Measurements from ENCODE around the gene LY6G5C. TPM values are rescaled to one million over a fixed set of nuclear protein-coding genes. Genes with fewer than 3 reads are reported as not detected.

Gene LY6G5C
- total RNA-seq, 1 donor from 2014 or later: not detected

DNA sequence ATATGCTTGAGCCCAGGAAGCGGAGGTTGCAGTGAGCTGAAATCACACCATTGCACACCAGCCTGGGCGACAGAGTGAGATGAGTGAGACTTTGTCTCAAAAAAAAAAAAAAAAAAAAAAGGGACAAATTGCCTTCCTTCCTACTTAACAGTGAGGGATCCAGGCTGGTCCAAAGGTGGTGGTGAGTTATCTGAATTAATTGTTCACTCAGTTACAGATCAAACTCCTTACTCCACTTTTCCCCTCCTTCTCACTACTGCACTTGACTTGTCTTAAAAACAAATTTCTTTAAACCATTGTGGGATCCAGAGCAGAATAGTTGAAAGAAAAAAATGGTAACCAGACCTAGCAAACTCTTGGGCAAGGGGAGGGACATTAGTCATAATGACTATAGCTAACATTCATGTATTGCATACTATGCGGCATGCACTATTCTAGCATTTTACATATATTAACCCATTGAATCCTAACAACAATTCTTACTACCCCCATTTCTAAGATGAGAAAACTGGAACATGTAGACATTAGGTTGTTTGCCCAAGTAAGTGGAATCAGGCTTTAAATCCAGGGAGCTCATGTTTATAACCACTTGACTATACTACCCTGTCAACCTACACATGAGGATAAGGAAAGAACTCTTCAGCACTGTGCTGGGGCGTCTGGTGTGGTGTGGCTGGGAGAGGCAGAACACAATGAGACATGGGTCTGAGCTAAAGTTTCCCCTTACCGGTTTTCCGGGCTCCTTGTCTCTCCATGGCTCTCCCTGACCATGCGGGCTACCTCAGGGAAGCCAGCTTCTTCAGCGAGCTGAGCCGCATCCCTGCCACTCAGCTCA is 17.5 kb downstream of the LY6G5C start:
- H3K4me3 ChIP-seq (ENCODE audit: low read depth, low read length): no peak overlapping the region
- TF ChIP-seq, protein P1, sequence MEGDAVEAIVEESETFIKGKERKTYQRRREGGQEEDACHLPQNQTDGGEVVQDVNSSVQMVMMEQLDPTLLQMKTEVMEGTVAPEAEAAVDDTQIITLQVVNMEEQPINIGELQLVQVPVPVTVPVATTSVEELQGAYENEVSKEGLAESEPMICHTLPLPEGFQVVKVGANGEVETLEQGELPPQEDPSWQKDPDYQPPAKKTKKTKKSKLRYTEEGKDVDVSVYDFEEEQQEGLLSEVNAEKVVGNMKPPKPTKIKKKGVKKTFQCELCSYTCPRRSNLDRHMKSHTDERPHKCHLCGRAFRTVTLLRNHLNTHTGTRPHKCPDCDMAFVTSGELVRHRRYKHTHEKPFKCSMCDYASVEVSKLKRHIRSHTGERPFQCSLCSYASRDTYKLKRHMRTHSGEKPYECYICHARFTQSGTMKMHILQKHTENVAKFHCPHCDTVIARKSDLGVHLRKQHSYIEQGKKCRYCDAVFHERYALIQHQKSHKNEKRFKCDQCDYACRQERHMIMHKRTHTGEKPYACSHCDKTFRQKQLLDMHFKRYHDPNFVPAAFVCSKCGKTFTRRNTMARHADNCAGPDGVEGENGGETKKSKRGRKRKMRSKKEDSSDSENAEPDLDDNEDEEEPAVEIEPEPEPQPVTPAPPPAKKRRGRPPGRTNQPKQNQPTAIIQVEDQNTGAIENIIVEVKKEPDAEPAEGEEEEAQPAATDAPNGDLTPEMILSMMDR (IDR thresholded peaks at IDR 0.05; ENCODE audit: insufficient read depth, low read length, severe bottlenecking): no peak
- peak; percentile 64 for DNase-seq (ENCODE audit: low read depth)
- no peaks in the 10 kb centered on the region for H3K27me3 ChIP-seq (ENCODE audit: control insufficient read depth, insufficient read depth, low read length)
- no peak for FAIRE-seq
- peaks cover 6% of the 10 kb centered on the region for H3K36me3 ChIP-seq (ENCODE audit: control insufficient read depth, insufficient read depth, low read length)

DNA sequence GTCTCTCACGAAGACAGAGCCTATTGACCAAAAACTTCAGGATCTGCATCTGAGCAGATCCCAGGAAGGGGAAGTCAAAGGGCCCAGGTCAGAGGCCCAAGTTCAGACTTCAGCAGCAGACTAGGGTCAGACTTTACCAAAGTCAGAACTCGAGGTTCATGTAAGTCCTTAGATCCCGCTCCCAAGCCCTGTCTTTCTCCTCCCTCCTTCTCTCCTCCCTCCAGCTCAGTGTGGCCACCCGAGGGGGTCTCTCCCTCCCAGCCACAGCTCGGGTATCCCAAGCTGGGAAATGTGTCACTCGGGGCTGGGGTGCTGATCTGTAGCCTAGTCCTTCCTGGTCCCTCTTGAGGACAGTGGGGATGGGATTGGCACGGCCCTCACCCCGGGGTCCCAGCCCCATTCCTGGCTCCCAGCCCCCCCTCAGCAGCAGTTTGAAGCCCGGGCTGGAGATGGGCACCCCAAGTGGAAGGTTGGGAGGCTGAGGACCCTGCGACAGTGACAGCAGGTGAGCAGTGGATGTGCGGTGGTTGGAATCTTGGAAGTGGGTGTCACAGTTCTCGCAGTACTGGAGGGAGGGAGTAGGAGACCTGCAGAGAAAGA is 18.6 kb downstream of the LY6G5C start:
- DNase-seq (ENCODE audit: low read depth): no peak

DNA sequence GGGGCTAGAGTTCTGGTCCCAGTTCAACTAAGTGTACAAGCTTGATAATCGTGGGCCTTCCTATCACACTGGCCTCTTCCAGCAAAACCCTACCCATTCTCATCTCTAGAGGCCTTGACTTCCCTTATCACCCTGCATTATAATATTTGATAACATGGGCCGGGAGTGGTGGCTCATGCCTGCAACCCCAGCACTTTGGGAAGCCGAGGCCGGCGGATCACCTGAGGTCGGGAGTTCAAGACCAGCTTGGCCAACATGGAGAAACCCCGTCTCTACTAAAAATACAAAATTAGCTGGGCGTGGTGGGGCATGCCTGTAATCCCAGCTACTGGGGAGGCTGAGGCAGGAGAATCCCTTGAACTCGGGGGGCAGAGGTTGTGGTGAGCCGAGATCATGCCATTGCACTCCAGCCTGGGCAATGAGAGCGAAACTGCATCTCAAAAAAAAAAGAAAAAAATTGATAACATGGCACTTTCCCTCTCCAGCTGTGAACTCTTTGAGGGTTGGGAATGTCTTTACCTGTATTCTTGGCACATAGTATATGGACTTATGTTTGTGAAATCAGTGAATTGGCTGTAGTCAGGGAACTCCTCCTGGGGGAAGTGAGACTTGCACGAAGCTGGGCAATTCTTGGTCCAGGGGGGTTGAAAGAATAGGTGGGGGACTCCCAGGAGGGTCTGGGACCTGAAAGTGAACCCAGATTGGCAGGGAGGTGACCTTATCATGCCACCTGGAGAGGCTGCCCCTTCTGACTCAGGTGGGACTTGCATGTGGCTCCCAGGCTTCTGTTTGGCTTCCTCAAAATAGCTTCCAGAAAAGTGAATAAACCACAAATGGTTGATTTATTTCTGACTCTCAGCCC is 19.4 kb downstream of the LY6G5C start:
- Histone ChIP-seq H3K27me3 (ENCODE audit: control insufficient read depth, insufficient read depth, low read length) (no peaks in the 10 kb centered on the region), H3K36me3 (ENCODE audit: control insufficient read depth, insufficient read depth, low read length) (peaks cover 4% of the 10 kb centered on the region), H3K4me3 (ENCODE audit: low read depth, low read length) (no peak overlapping the region)
- FAIRE-seq (no peak), DNase-seq (ENCODE audit: low read depth) (no peak)
- TF ChIP-seq, protein P1 (IDR thresholded peaks at IDR 0.05; ENCODE audit: insufficient read depth, low read length, severe bottlenecking): no peak

More for the DNA sequence above, 18.6 kb downstream of the LY6G5C start:
- Histone ChIP-seq H3K4me3 (ENCODE audit: low read depth, low read length) (no peak overlapping the region), H3K27me3 (ENCODE audit: control insufficient read depth, insufficient read depth, low read length) (no peaks in the 10 kb centered on the region), H3K36me3 (ENCODE audit: control insufficient read depth, insufficient read depth, low read length) (peaks cover 6% of the 10 kb centered on the region)
- FAIRE-seq: no peak
- TF ChIP-seq, protein P1 (IDR thresholded peaks at IDR 0.05; ENCODE audit: insufficient read depth, low read length, severe bottlenecking): no peak

DNA sequence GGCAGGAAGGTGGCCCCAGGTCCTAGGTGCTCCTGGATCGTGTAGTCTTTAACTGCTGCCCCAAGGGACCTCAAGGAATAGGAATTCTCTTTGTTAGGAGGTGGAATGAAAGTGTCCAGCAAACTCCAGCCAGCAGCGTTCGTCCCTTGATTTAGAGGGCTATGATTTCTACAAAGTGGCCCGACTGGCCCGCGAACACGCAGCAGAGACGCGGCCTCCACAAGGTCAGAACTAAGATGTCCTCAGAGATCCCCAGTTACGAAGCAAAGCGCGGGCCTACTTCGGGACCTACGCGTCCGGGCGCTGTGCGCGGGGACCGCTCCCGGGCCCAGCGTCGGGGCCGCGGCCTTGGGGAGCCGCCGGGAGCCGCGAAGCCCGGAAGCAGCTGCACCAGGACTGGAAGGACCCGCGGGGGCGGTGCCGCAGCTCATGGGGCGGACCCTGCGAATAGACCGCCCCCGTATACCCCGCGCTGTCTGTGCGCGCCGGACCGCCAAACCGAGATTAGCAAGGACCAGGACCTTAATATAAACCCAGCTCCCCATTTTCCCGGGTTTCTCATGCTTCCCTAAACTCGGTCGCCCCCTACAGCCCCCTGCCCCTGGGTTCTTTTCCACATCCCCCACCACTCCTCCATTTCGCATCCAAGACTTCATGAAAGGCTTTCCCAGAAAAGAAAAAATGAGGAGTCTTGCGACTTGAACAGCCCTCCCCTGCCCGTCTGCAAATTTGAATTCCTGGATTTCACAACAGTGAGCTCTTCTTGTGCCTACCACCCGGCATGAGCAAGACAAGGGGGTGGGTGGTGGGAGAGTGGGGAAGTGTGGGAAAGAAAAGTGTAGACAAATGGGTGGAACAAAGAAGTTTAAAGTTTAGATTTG is 20.2 kb downstream of the LY6G5C start, which contains the start of gene C6orf47:
C6orf47 (minus strand) TSS at position 398 of the 881 bp plus-strand sequence. CDS start 831 bp downstream, outside the sequence.
- DNase-seq (ENCODE audit: low read depth) (peak; percentile 62), FAIRE-seq (no peak)
- Histone ChIP-seq H3K4me3 (ENCODE audit: low read depth, low read length) (peak within 1 kb of the TSS; percentile 76), H3K36me3 (ENCODE audit: control insufficient read depth, insufficient read depth, low read length) (peaks cover 6% of the 10 kb centered on the region), H3K27me3 (ENCODE audit: control insufficient read depth, insufficient read depth, low read length) (no peaks in the 10 kb centered on the region)
- TF ChIP-seq, protein P1 (IDR thresholded peaks at IDR 0.05; ENCODE audit: insufficient read depth, low read length, severe bottlenecking): no peak
